ENCODE data around the gene SLC25A1. TPM values are rescaled to one million over a fixed set of nuclear protein-coding genes. Genes with fewer than 3 reads are reported as not detected.

The SLC25A1 gene
- total and polyA plus RNA-seq, 2 of the 8 experiments (the other 6 are each of a cell fraction or from before 2014, with no cell fraction given): 110 to 148 TPM

- Histone ChIP-seq H2AK5ac (ENCODE audit: low read depth, low read length) (no peak overlapping the region), H3K4ac (replicated peaks; ENCODE audit: insufficient read length, low read depth, low read length) (no peak overlapping the region), H3K18ac (ENCODE audit: extremely low read depth, low read length) (no peak overlapping the region), H2BK5ac (ENCODE audit: low read depth, low read length) (no peak overlapping the region), H3K27me3 (replicated peaks in 1 of 4; ENCODE audit: control insufficient read depth in 3 of 4, extremely low read depth in 1 of 4, insufficient read depth in 3 of 4, low read length in 3 of 4) (no peaks in the 10 kb centered on the region), H2BK12ac (ENCODE audit: low read depth, low read length) (no peak overlapping the region), H3K79me1 (ENCODE audit: low read depth, low read length) (no peaks in the 10 kb centered on the region; the same call in 1 of the 2 replicates), H3K23ac (ENCODE audit: insufficient read length) (no peak overlapping the region), H3K36me3 (ENCODE audit: control insufficient read depth in 2 of 4, insufficient read depth in 4 of 4, low read length in 3 of 4) (peaks cover 10 to 38% (median 32%) of the 10 kb centered on the region in 4 experiments; a peak in 6 of 8 replicates), H4K91ac (replicated peaks; ENCODE audit: insufficient read length, low read length) (no peak overlapping the region), H3K23me2 (ENCODE audit: low read depth, low read length) (no peaks in the 10 kb centered on the region), H2AFZ (ENCODE audit: low read length) (no peak overlapping the region), H3K14ac (ENCODE audit: insufficient read length) (no peak overlapping the region), H3K9ac (replicated peaks in 1 of 4; ENCODE audit: extremely low read depth in 1 of 4, low read depth in 3 of 4, low read length in 3 of 4) (no peak overlapping the region), H4K8ac (ENCODE audit: extremely low read depth, insufficient read depth, low read length) (no peak overlapping the region), H3K9me3 (ENCODE audit: insufficient read depth in 2 of 2, low read depth in 1 of 2, low read length in 1 of 2) (no peaks in the 10 kb centered on the region), H3K4me1 (replicated peaks in 1 of 4; ENCODE audit: control insufficient read depth in 3 of 4, insufficient read depth in 4 of 4, low read length in 3 of 4) (no peaks in the 10 kb centered on the region), H3K27ac (ENCODE audit: low read depth, low read length) (no peak overlapping the region), H2BK15ac (ENCODE audit: low read length) (no peak overlapping the region), H4K5ac (ENCODE audit: insufficient read length, low read depth, low read length) (no peak overlapping the region), H4K20me1 (replicated peaks in 1 of 2; ENCODE audit: control insufficient read depth in 1 of 2, insufficient read depth in 2 of 2, low read length in 2 of 2) (peaks cover 2 to 3% of the 10 kb centered on the region in 2 experiments), H2BK120ac (replicated peaks; ENCODE audit: low read depth, low read length) (no peak overlapping the region), H3K56ac (replicated peaks; ENCODE audit: insufficient read length, low read depth, low read length) (no peak overlapping the region), H3K4me3 (ENCODE audit: extremely low read depth in 1 of 4, insufficient read depth in 2 of 4, low read depth in 3 of 4, low read length in 4 of 4) (no peak overlapping the region), H3K79me2 (ENCODE audit: control insufficient read depth in 1 of 2, insufficient read depth in 2 of 2, low read length in 2 of 2) (peaks cover 0 to 3% of the 10 kb centered on the region in 2 experiments; a peak in 1 of 4 replicates), H2BK20ac (ENCODE audit: low read length) (no peak overlapping the region), H3K4me2 (ENCODE audit: insufficient read depth in 1 of 2, low read depth in 2 of 2, low read length in 2 of 2) (no peak overlapping the region)
- DNase-seq (ENCODE audit: low read depth in 1 of 2, low spot score in 2 of 2): no peak
- TF ChIP-seq CBX5 (IDR thresholded peaks at IDR 0.05; ENCODE audit: low read depth, low read length): no peak
- TF ChIP-seq POLR2AphosphoS5 (IDR thresholded peaks at IDR 0.05; ENCODE audit: low read depth, low read length): no peak
- no peak for FAIRE-seq
- 94% methylated on average over 15 of the region's 15 CpGs; no CpG with 5 or more reads in 1 of the 2 experiments for WGBS, 2 experiments (ENCODE audit: extremely low coverage in 1 of 2, insufficient coverage in 1 of 2, insufficient read length in 1 of 2, insufficient replicate concordance in 2 of 2, low coverage in 1 of 2, low lambda C conversion rate in 2 of 2, missing lambda C conversion rate in 1 of 2)
- CTCF ChIA-PET (ENCODE audit: partially characterized antibody): interaction anchor here (1.0 to 2.0 kb wide), 2 partner anchors 12 to 20 kb away, joined by 3 to 6 read pairs; no protein-coding TSS in a partner anchor
- POLR2A ChIA-PET (ENCODE audit: partially characterized antibody): interaction anchor here (1.0 kb wide), 1 partner anchor 10 kb away, joined by 3 read pairs; no protein-coding TSS in a partner anchor
Observed at GRCh38 chr22:19138217-19139000, 40.1 kb downstream of the SLC25A1 start.

Measured in H1 (cell line).